Measurements from ENCODE around the gene LDAF1. TPM values are rescaled to one million over a fixed set of nuclear protein-coding genes. Genes with fewer than 3 reads are reported as not detected.

The LDAF1 gene
- total RNA-seq, 2 donors from 2014 or later: 16.5 to 28.8 TPM

DNA sequence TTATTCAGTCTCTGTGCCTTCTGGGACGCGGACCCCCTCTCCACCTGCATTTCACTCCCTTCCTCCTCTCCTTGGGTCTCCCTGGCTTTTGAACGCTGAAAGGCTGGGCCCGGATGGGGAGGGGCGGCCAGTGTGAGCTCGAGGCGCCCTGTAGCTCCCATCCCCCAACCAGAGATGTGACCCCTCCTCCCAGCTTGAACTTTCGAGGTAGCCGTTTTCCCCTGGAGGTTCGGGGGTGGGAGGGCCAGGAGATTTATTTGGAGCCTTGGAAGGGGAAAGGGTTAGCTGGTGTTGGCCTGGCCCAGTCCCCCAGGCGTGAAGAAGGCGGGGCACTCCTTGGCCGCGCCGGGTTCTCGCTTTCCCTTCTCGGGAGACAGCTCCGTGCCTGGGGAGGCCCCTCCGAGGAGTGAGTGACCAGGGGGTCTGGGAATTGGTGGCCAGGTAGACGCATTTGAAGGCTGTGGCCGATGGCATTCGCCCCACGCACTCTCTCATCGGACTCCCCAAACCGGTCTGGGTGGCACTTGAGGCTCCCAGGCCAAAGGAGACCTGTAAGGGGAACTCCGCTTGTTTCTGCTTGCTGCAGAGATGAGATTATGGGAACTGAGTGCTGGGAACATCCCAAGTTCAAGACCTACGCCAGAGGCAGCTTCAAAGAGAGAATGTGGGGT is 942 bp downstream of the LDAF1 start:
- 0 to 6% methylated on average over 7 to 27 of the region's 27 CpGs for WGBS, 2 experiments (ENCODE audit: insufficient coverage in 1 of 2, insufficient read length in 1 of 2)
- H3K27me3 ChIP-seq (ENCODE audit: control insufficient read depth, insufficient read depth, low read length, poor library complexity, severe bottlenecking): no peaks in the 10 kb centered on the region
- DNase-seq: peak; percentile 80
- H3K4me1 ChIP-seq (ENCODE audit: control insufficient read depth, insufficient read depth, low read length): no peaks in the 10 kb centered on the region
- TF ChIP-seq, protein P1, sequence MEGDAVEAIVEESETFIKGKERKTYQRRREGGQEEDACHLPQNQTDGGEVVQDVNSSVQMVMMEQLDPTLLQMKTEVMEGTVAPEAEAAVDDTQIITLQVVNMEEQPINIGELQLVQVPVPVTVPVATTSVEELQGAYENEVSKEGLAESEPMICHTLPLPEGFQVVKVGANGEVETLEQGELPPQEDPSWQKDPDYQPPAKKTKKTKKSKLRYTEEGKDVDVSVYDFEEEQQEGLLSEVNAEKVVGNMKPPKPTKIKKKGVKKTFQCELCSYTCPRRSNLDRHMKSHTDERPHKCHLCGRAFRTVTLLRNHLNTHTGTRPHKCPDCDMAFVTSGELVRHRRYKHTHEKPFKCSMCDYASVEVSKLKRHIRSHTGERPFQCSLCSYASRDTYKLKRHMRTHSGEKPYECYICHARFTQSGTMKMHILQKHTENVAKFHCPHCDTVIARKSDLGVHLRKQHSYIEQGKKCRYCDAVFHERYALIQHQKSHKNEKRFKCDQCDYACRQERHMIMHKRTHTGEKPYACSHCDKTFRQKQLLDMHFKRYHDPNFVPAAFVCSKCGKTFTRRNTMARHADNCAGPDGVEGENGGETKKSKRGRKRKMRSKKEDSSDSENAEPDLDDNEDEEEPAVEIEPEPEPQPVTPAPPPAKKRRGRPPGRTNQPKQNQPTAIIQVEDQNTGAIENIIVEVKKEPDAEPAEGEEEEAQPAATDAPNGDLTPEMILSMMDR (conservative IDR thresholded peaks at IDR 0.05): no peak
- Mint-ChIP-seq H3K4me3 (peak overlapping the region; percentile 79), H3K4me1 (peaks cover 5% of the 10 kb centered on the region), H3K36me3 (ENCODE audit: low read depth) (peaks cover 27% of the 10 kb centered on the region), H3K9me3 (no peaks in the 10 kb centered on the region), H3K27me3 (ENCODE audit: insufficient read depth) (peaks cover 21% of the 10 kb centered on the region), H3K27ac (peak overlapping the region; percentile 77)
- peak overlapping the region; percentile 66 for H3K9ac ChIP-seq (ENCODE audit: extremely low read depth, low read length, poor library complexity, severe bottlenecking)
- peak overlapping the region; percentile 94 for H3K4me3 ChIP-seq (ENCODE audit: low read length)
- no peaks in the 10 kb centered on the region for H3K9me3 ChIP-seq (ENCODE audit: control insufficient read depth, low read length)
- H3K27ac ChIP-seq (ENCODE audit: low read depth, low read length): no peak overlapping the region
- peaks cover 33% of the 10 kb centered on the region for H3K36me3 ChIP-seq (ENCODE audit: control insufficient read depth, insufficient read depth, low read length)

DNA sequence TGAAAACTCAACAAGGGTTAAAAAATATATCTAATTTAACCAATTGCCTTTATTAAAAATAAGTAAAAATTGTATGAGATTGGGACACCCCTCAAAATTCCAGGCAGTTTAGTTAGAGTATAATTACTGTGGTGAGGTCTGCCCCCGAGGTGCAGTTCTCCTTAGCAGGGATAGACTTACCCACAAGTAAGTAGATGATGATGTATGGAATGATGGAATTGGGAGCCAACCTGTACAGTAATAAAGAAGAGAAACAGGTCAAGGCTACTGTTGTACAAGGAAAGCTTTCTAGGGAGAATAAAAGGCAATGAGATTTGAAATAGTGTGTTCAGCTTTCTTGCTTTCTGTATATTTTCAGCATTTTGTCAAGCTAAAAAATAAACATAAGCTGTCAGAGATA is 1.8 kb downstream of the LDAF1 start:
- no peaks in the 10 kb centered on the region for H3K9me3 Mint-ChIP-seq
- H3K4me1 Mint-ChIP-seq: peaks cover 5% of the 10 kb centered on the region
- no peaks in the 10 kb centered on the region for H3K27me3 ChIP-seq (ENCODE audit: control insufficient read depth, insufficient read depth, low read length, poor library complexity, severe bottlenecking)
- no peak overlapping the region for H3K4me3 Mint-ChIP-seq
- peaks cover 33% of the 10 kb centered on the region for H3K36me3 Mint-ChIP-seq (ENCODE audit: low read depth)
- TF ChIP-seq, protein P1 (conservative IDR thresholded peaks at IDR 0.05): no peak
- H3K27me3 Mint-ChIP-seq (ENCODE audit: insufficient read depth): peaks cover 21% of the 10 kb centered on the region
- no peak overlapping the region for H3K9ac ChIP-seq (ENCODE audit: extremely low read depth, low read length, poor library complexity, severe bottlenecking)
- no peaks in the 10 kb centered on the region for H3K4me1 ChIP-seq (ENCODE audit: control insufficient read depth, insufficient read depth, low read length)
- no peaks in the 10 kb centered on the region for H3K9me3 ChIP-seq (ENCODE audit: control insufficient read depth, low read length)
- no peak overlapping the region for H3K27ac Mint-ChIP-seq
- H3K27ac ChIP-seq (ENCODE audit: low read depth, low read length): no peak overlapping the region
- WGBS, 2 experiments (ENCODE audit: insufficient coverage in 1 of 2, insufficient read length in 1 of 2): 86 to 100% methylated on average over 1 of the region's 1 CpG
- no peak overlapping the region for H3K4me3 ChIP-seq (ENCODE audit: low read length)
- H3K36me3 ChIP-seq (ENCODE audit: control insufficient read depth, insufficient read depth, low read length): peaks cover 42% of the 10 kb centered on the region
- DNase-seq: no peak

DNA sequence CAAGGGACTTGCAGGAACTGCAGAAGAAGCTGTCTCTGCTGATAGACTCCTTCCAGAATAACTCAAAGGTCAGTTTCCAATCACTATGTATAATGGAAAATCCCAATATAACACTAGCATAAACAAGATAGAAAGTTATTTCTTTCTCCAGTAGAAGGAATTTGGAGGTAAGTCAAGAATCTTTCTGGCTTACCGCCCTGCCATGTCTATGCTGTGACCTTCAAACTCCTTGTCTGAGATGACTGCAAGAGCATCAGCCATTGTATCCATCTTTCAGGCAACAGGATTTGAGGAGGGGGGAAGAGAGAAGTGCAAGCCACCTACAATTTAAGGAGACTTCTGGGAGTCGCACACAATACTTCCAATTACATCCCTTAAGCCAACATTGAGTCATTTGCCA is 2.7 kb downstream of the LDAF1 start:
- Histone ChIP-seq H3K9ac (ENCODE audit: extremely low read depth, low read length, poor library complexity, severe bottlenecking) (no peak overlapping the region), H3K9me3 (ENCODE audit: control insufficient read depth, low read length) (no peaks in the 10 kb centered on the region), H3K27ac (ENCODE audit: low read depth, low read length) (no peak overlapping the region), H3K27me3 (ENCODE audit: control insufficient read depth, insufficient read depth, low read length, poor library complexity, severe bottlenecking) (no peaks in the 10 kb centered on the region), H3K4me3 (ENCODE audit: low read length) (no peak overlapping the region), H3K4me1 (ENCODE audit: control insufficient read depth, insufficient read depth, low read length) (no peaks in the 10 kb centered on the region), H3K36me3 (ENCODE audit: control insufficient read depth, insufficient read depth, low read length) (peaks cover 45% of the 10 kb centered on the region)
- H3K4me3 Mint-ChIP-seq: no peak overlapping the region
- peaks cover 21% of the 10 kb centered on the region for H3K27me3 Mint-ChIP-seq (ENCODE audit: insufficient read depth)
- no peaks in the 10 kb centered on the region for H3K9me3 Mint-ChIP-seq
- WGBS, 2 experiments (ENCODE audit: insufficient coverage in 1 of 2, insufficient read length in 1 of 2): 92 to 100% methylated on average over 1 to 2 of the region's 2 CpGs
- no peaks in the 10 kb centered on the region for H3K4me1 Mint-ChIP-seq
- no peak for DNase-seq
- peaks cover 36% of the 10 kb centered on the region for H3K36me3 Mint-ChIP-seq (ENCODE audit: low read depth)
- no peak overlapping the region for H3K27ac Mint-ChIP-seq
- TF ChIP-seq, protein P1 (conservative IDR thresholded peaks at IDR 0.05): no peak
